ENCODE data around the gene NID1. TPM values are rescaled to one million over a fixed set of nuclear protein-coding genes. Genes with fewer than 3 reads are reported as not detected.
"Not testable (repeated sequence)": the region's sequence is repeated elsewhere in the genome, so short reads cannot be mapped to it uniquely, and the experiment has no call there.

Gene NID1
- total RNA-seq, 2 experiments from 2014 or later: not detected

- peaks cover 7% of the 10 kb centered on the region for H3K4me1 ChIP-seq (ENCODE audit: insufficient read depth, low read length, poor library complexity, severe bottlenecking)
- no peaks in the 10 kb centered on the region for H4K20me1 ChIP-seq (ENCODE audit: insufficient read depth, low read length)
- H2AFZ ChIP-seq (ENCODE audit: low read length): no peak overlapping the region
- POLR2A ChIA-PET: no interaction called here
- H3K9me2 ChIP-seq (ENCODE audit: insufficient read depth, low read length): no peaks in the 10 kb centered on the region
- no peak overlapping the region for H3K27ac ChIP-seq (ENCODE audit: low read depth, low read length, poor library complexity, severe bottlenecking)
- CTCF ChIA-PET (ENCODE audit: unreplicated experiment): no interaction called here
- no peak overlapping the region for H3K4me3 ChIP-seq (ENCODE audit: low read depth, low read length, poor library complexity, severe bottlenecking)
- no peak for DNase-seq (ENCODE audit: low spot score)
- no peak overlapping the region for H3K4me2 ChIP-seq (ENCODE audit: low read length)
- BruUV-seq (replicated peaks): no TSS peak
- no peaks in the 10 kb centered on the region for H3K9me3 ChIP-seq (ENCODE audit: low read length)
- intact Hi-C loops (cut with micrococcal nuclease; ENCODE audit: unreplicated experiment): no loop called here
- H3K36me3 ChIP-seq (ENCODE audit: insufficient read depth, low read length): no peaks in the 10 kb centered on the region
- H3K79me2 ChIP-seq (ENCODE audit: insufficient read depth, low read depth, low read length): no peaks in the 10 kb centered on the region
- TF ChIP-seq, protein P1, sequence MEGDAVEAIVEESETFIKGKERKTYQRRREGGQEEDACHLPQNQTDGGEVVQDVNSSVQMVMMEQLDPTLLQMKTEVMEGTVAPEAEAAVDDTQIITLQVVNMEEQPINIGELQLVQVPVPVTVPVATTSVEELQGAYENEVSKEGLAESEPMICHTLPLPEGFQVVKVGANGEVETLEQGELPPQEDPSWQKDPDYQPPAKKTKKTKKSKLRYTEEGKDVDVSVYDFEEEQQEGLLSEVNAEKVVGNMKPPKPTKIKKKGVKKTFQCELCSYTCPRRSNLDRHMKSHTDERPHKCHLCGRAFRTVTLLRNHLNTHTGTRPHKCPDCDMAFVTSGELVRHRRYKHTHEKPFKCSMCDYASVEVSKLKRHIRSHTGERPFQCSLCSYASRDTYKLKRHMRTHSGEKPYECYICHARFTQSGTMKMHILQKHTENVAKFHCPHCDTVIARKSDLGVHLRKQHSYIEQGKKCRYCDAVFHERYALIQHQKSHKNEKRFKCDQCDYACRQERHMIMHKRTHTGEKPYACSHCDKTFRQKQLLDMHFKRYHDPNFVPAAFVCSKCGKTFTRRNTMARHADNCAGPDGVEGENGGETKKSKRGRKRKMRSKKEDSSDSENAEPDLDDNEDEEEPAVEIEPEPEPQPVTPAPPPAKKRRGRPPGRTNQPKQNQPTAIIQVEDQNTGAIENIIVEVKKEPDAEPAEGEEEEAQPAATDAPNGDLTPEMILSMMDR (conservative IDR thresholded peaks at IDR 0.05; ENCODE audit: low read length): no peak
- no peak for TF ChIP-seq EZH2phosphoT487 (IDR thresholded peaks at IDR 0.05; ENCODE audit: borderline replicate concordance, low read depth, low read length)
These were observed 96.1 kb downstream of the NID1 start for GRCh38 chr1:235968831-235969230.

DNA sequence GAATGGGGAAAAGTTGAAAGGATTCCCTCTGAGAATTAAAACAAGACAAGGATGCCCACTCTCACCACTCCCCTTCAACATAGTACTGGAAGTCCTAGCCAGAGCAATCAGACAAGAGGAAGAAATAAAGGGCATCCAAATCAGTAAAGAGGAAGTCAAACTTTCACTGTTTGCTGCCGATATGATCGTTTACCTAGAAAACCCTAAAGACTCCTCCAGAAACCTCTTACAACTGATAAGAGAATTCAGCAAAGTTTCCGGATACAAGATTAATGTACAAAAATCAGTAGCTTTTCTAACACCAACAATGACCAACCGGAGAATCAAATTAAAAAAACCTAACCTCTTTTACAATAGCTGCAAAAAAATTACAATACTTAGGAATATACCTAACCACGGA is 98.8 kb downstream of the NID1 start:
- POLR2A ChIA-PET: interaction anchor here (0.6 to 1.0 kb wide), 2 partner anchors 11 to 374 kb away, joined by 3 read pairs; no protein-coding TSS in a partner anchor
- H3K4me2 ChIP-seq (ENCODE audit: low read length); H2AFZ ChIP-seq (ENCODE audit: low read length); DNase-seq (ENCODE audit: low spot score); H3K9me3 ChIP-seq (ENCODE audit: low read length); H3K79me2 ChIP-seq (ENCODE audit: insufficient read depth, low read depth, low read length); H3K4me1 ChIP-seq (ENCODE audit: insufficient read depth, low read length, poor library complexity, severe bottlenecking); CTCF ChIA-PET (ENCODE audit: unreplicated experiment); H3K36me3 ChIP-seq (ENCODE audit: insufficient read depth, low read length); intact Hi-C loops (cut with micrococcal nuclease; ENCODE audit: unreplicated experiment); H3K9me2 ChIP-seq (ENCODE audit: insufficient read depth, low read length); H3K27ac ChIP-seq (ENCODE audit: low read depth, low read length, poor library complexity, severe bottlenecking); H3K4me3 ChIP-seq (ENCODE audit: low read depth, low read length, poor library complexity, severe bottlenecking); H4K20me1 ChIP-seq (ENCODE audit: insufficient read depth, low read length); BruUV-seq (replicated peaks): not testable (repeated sequence)

DNA sequence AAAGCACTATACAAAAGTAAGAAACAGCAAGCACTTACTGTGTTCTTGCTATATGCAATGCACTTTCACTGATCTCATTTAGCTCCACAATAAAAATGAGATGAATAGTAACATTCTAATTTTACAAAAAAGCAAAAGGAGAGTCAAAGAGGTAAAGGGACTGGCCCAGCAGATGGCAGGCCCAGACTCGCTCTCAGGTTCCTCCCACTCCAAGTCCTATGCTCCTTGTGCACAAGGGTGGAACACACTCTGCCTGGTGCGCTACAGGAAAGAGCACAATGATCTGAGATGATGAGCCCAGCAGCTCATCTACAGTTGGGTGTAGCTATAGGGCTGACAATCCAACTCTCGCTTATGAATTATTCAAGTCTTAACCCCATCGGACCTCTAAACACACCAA is 104.1 kb downstream of the NID1 start:
- no peaks in the 10 kb centered on the region for H3K9me3 ChIP-seq (ENCODE audit: low read length)
- no peak overlapping the region for H3K27ac ChIP-seq (ENCODE audit: low read depth, low read length, poor library complexity, severe bottlenecking)
- TF ChIP-seq, protein P1 (conservative IDR thresholded peaks at IDR 0.05; ENCODE audit: low read length): no peak
- no peak for TF ChIP-seq EZH2phosphoT487 (IDR thresholded peaks at IDR 0.05; ENCODE audit: borderline replicate concordance, low read depth, low read length)
- no TSS peak for BruUV-seq (replicated peaks)
- no peak overlapping the region for H3K4me3 ChIP-seq (ENCODE audit: low read depth, low read length, poor library complexity, severe bottlenecking)
- no peak overlapping the region for H2AFZ ChIP-seq (ENCODE audit: low read length)
- no peak for DNase-seq (ENCODE audit: low spot score)
- no peaks in the 10 kb centered on the region for H3K9me2 ChIP-seq (ENCODE audit: insufficient read depth, low read length)
- no peaks in the 10 kb centered on the region for H3K4me1 ChIP-seq (ENCODE audit: insufficient read depth, low read length, poor library complexity, severe bottlenecking)
- CTCF ChIA-PET (ENCODE audit: unreplicated experiment): no interaction called here
- no peaks in the 10 kb centered on the region for H4K20me1 ChIP-seq (ENCODE audit: insufficient read depth, low read length)
- intact Hi-C loops (cut with micrococcal nuclease; ENCODE audit: unreplicated experiment): loop anchor here (1.0 kb wide), 1 partner anchor 31 kb away; no protein-coding TSS in a partner anchor
- H3K4me2 ChIP-seq (ENCODE audit: low read length): no peak overlapping the region
- POLR2A ChIA-PET: interaction anchor here (2.9 kb wide), 1 partner anchor 11 kb away, joined by 8 read pairs; no protein-coding TSS in a partner anchor
- H3K36me3 ChIP-seq (ENCODE audit: insufficient read depth, low read length): no peaks in the 10 kb centered on the region
- H3K79me2 ChIP-seq (ENCODE audit: insufficient read depth, low read depth, low read length): no peaks in the 10 kb centered on the region

All from OCI-LY7 (cell line).